Epithelial cell of proximal tubule (primary cell): ENCODE data around the gene HUWE1. TPM values are rescaled to one million over a fixed set of nuclear protein-coding genes. Genes with fewer than 3 reads are reported as not detected.

Source experiments
- DNase-seq: peaks from one replicate; pipeline ENCODE4 v3.0.0-alpha.2; 2011; ENCODE audit warnings: low read depth
- H3K4me3 ChIP-seq: 2 replicates; pipeline ENCODE4 v1.5.1; 2011; ENCODE audit warnings: low read depth, mild to moderate bottlenecking, low read length
- total RNA-seq: library from RNA; depleted of rRNA; stranded (reverse); fragments of >200 nt; gene quantifications from 2 replicates; pipeline ENCODE4 v1.2.3, GENCODE V29; 2015
- TF ChIP-seq, protein P1 (sequence below): conservative IDR thresholded peaks from 2 replicates; pipeline ENCODE4 v1.5.1; 2012; ENCODE audit warnings: low read depth, mild to moderate bottlenecking, low read length

Gene HUWE1
- total RNA-seq, 1 donor from 2014 or later = 67.2 TPM

DNA sequence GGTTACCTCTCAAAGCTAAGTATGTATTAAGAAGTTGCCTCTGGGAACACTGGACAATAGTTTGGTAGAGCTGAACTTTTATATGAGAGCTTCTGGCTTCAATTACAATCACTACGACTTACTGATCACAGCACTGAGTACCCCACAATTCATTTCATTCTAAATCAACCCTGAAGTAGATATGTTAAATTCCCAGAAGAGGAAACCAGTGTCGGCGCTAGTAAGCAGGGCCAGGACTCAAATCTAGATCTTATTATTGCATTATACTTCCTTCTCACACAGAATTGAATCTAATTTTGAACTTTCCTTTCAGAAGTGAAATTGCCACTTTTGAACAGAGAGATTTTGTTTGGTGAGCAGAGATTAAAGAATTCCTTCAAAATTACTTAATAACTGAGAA lies 41.8 kb downstream of the HUWE1 start:
- TF ChIP-seq, protein P1, sequence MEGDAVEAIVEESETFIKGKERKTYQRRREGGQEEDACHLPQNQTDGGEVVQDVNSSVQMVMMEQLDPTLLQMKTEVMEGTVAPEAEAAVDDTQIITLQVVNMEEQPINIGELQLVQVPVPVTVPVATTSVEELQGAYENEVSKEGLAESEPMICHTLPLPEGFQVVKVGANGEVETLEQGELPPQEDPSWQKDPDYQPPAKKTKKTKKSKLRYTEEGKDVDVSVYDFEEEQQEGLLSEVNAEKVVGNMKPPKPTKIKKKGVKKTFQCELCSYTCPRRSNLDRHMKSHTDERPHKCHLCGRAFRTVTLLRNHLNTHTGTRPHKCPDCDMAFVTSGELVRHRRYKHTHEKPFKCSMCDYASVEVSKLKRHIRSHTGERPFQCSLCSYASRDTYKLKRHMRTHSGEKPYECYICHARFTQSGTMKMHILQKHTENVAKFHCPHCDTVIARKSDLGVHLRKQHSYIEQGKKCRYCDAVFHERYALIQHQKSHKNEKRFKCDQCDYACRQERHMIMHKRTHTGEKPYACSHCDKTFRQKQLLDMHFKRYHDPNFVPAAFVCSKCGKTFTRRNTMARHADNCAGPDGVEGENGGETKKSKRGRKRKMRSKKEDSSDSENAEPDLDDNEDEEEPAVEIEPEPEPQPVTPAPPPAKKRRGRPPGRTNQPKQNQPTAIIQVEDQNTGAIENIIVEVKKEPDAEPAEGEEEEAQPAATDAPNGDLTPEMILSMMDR = no peak
- no peak overlapping the region for H3K4me3 ChIP-seq
- DNase-seq = no peak

GRCh38 chrX:53642337-53642736 lies 44.2 kb downstream of the HUWE1 start:
- no peak overlapping the region for H3K4me3 ChIP-seq
- TF ChIP-seq, protein P1 = no peak
- DNase-seq = no peak

- DNase-seq = no peak
- H3K4me3 ChIP-seq = no peak overlapping the region
- TF ChIP-seq, protein P1 = no peak
Observed at GRCh38 chrX:53639257-53639656, 47.3 kb downstream of the HUWE1 start.

DNA sequence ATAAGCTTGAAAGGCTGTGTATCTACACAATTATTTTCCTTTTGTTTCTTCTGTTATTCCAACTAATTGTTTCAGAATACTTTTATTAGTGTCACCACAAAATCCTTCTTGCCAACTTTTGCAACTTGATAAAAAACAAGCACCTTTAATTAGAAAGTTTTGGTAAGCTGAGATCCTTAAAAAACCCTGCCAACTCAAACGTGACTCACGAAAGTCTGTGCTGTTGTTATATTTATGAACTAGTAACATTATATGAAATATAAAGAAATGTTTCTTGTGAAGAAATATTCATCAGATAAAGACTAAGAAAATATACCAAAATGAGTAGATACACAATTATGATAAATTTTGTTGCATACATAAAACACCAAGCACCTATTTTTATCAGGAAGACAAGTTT lies 49.0 kb downstream of the HUWE1 start:
- TF ChIP-seq, protein P1 = no peak
- H3K4me3 ChIP-seq = no peak overlapping the region
- no peak for DNase-seq

- TF ChIP-seq, protein P1 = no peak
- H3K4me3 ChIP-seq = no peak overlapping the region
- no peak for DNase-seq
Observed at GRCh38 chrX:53631156-53631555, 55.4 kb downstream of the HUWE1 start.

DNA sequence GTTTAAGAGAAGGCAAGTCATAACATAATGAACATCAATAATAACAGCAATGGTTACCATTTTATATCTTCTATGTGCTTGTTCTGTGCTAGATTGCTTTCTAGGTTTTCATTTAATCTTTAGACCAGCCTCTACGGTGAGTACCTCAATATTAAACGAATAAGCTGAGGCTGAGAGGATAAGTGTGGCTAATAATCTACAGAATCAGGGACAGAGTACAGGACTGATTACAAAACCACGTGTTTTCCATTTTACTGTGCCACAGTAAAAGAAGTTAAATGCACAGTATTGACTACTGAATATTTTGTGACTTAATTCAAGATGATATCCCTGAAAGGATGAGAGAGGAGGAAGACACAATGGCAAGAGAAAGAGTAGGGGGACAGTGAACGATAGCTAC lies 56.3 kb downstream of the HUWE1 start:
- no peak overlapping the region for H3K4me3 ChIP-seq
- DNase-seq = no peak
- TF ChIP-seq, protein P1 = no peak

DNA sequence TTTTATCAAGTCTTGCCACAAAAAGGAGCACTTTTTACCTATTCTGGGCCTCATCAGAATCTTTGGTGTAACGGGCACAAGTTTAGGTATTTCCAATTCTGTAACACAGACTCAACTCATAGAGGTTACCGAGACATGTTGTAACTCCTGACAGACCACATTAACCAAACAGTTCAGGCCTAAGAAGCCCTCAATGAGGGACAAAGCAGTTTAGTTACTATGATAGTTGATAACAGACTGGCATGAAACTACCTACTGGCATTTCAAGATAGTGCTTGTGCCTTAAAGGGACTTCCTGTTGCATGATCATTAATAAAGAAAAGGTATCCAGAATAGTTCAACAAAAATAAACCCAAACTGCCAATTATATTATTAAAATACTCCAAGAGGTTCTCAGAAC lies 64.1 kb downstream of the HUWE1 start:
- TF ChIP-seq, protein P1 = no peak
- DNase-seq = no peak
- H3K4me3 ChIP-seq = no peak overlapping the region
